ENCODE measurements around the gene GBA2.

GRCh38 chr9:35771075-35771433, 22.0 kb upstream of the GBA2 start:
- TF ChIP-seq, protein P1, sequence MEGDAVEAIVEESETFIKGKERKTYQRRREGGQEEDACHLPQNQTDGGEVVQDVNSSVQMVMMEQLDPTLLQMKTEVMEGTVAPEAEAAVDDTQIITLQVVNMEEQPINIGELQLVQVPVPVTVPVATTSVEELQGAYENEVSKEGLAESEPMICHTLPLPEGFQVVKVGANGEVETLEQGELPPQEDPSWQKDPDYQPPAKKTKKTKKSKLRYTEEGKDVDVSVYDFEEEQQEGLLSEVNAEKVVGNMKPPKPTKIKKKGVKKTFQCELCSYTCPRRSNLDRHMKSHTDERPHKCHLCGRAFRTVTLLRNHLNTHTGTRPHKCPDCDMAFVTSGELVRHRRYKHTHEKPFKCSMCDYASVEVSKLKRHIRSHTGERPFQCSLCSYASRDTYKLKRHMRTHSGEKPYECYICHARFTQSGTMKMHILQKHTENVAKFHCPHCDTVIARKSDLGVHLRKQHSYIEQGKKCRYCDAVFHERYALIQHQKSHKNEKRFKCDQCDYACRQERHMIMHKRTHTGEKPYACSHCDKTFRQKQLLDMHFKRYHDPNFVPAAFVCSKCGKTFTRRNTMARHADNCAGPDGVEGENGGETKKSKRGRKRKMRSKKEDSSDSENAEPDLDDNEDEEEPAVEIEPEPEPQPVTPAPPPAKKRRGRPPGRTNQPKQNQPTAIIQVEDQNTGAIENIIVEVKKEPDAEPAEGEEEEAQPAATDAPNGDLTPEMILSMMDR (conservative IDR thresholded peaks at IDR 0.05 in 1 of 2, IDR thresholded peaks at IDR 0.05 in 1 of 2; ENCODE audit: extremely low read depth in 1 of 2, insufficient read depth in 1 of 2, low read depth in 1 of 2, low read length in 2 of 2), result no peak
- TF ChIP-seq EZH2 (IDR thresholded peaks at IDR 0.05; ENCODE audit: borderline replicate concordance, low read length), result no peak

Measured in mammary epithelial cell (primary cell).